Measurements from ENCODE around the gene MRPL4.
A peak's percentile ranks its signal among the peaks of the same experiment; 100 is the strongest.

MRPL4 gene

GRCh38 chr19:10295847-10296591, 44.0 kb downstream of the MRPL4 start:
- H3K27ac ChIP-seq, result no peak overlapping the region
- H3K4me3 ChIP-seq, result peak overlapping the region; percentile 62
- TF ChIP-seq CTCF (IDR thresholded peaks at IDR 0.05), result no peak
- no peak for DNase-seq (ENCODE audit: low spot score)

GRCh38 chr19:10299545-10300458, 47.8 kb downstream of the MRPL4 start:
- peak overlapping the region in 1 of 2 donors; percentile 3 for H3K27ac ChIP-seq
- H3K4me3 ChIP-seq, result no peak overlapping the region
- no peak for DNase-seq (ENCODE audit: low spot score)
- no peak for TF ChIP-seq CTCF (IDR thresholded peaks at IDR 0.05)

- no peak for DNase-seq (ENCODE audit: low spot score)
- no peak overlapping the region for H3K4me3 ChIP-seq
- peak overlapping the region in 1 of 2 donors; percentile 7 for H3K27ac ChIP-seq
- TF ChIP-seq CTCF (IDR thresholded peaks at IDR 0.05), result no peak
Measured at GRCh38 chr19:10305139-10305806, 53.3 kb downstream of the MRPL4 start.

- no peak overlapping the region for H3K4me3 ChIP-seq
- H3K27ac ChIP-seq, result no peak overlapping the region
- TF ChIP-seq CTCF (IDR thresholded peaks at IDR 0.05), result no peak
- DNase-seq (ENCODE audit: low spot score), result no peak
Measured at GRCh38 chr19:10306327-10306726, 54.3 kb downstream of the MRPL4 start.

GRCh38 chr19:10309423-10309822, 57.4 kb downstream of the MRPL4 start, which contains the start of gene ZGLP1:
ZGLP1 (minus strand) TSS chr19:10309815.
- no peak for TF ChIP-seq CTCF (IDR thresholded peaks at IDR 0.05)
- H3K27ac ChIP-seq, result no peak within 1 kb of the TSS
- H3K4me3 ChIP-seq, result no peak within 1 kb of the TSS
- no peak for DNase-seq (ENCODE audit: low spot score)
